ENCODE data around the gene EPM2A.

EPM2A gene

GRCh38 chr6:145631374-145631773 is 103.9 kb downstream of the EPM2A start:
- H3K9me3 ChIP-seq (ENCODE audit: severe bottlenecking): no peaks in the 10 kb centered on the region
- TF ChIP-seq CTCF (IDR thresholded peaks at IDR 0.05; ENCODE audit: low read depth, low read length): no peak
- no peaks in the 10 kb centered on the region for H3K36me3 ChIP-seq
- H3K27me3 ChIP-seq (ENCODE audit: insufficient read depth, low read depth, severe bottlenecking): no peaks in the 10 kb centered on the region
- H3K27ac ChIP-seq: no peak overlapping the region
- no peak overlapping the region for H3K4me3 ChIP-seq (ENCODE audit: low read depth, low read length)
- no peak for DNase-seq

GRCh38 chr6:145630598-145630997 is 104.7 kb downstream of the EPM2A start:
- no peak for TF ChIP-seq CTCF (IDR thresholded peaks at IDR 0.05; ENCODE audit: low read depth, low read length)
- H3K27ac ChIP-seq: no peak overlapping the region
- H3K27me3 ChIP-seq (ENCODE audit: insufficient read depth, low read depth, severe bottlenecking): no peaks in the 10 kb centered on the region
- no peaks in the 10 kb centered on the region for H3K9me3 ChIP-seq (ENCODE audit: severe bottlenecking)
- no peak overlapping the region for H3K4me3 ChIP-seq (ENCODE audit: low read depth, low read length)
- H3K36me3 ChIP-seq: no peaks in the 10 kb centered on the region
- DNase-seq: no peak

DNA sequence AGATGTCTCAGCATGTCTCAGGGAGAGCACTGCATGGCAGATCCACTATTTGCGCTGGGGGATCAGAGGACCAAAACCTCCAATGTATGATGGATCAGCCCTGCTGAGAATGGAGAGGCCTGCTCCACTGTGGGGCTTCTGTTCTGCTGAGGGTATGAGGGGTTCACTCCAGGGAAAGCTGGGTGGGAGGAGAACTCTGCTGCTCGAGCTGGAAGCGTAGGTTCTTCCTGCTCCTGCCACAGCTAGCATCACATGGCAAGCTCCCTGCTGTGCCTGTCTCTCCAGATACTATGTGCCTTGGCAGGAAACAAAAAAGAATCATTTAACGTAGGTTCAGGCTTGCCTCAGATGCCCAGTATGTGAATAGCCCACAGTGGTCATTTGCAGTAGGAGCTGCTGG is 105.8 kb downstream of the EPM2A start:
- H3K27me3 ChIP-seq (ENCODE audit: insufficient read depth, low read depth, severe bottlenecking): no peaks in the 10 kb centered on the region
- H3K4me3 ChIP-seq (ENCODE audit: low read depth, low read length): no peak overlapping the region
- DNase-seq: no peak
- no peak overlapping the region for H3K27ac ChIP-seq
- H3K36me3 ChIP-seq: no peaks in the 10 kb centered on the region
- no peak for TF ChIP-seq CTCF (IDR thresholded peaks at IDR 0.05; ENCODE audit: low read depth, low read length)
- H3K9me3 ChIP-seq (ENCODE audit: severe bottlenecking): no peaks in the 10 kb centered on the region

- H3K9me3 ChIP-seq (ENCODE audit: severe bottlenecking): no peaks in the 10 kb centered on the region
- DNase-seq: no peak
- no peaks in the 10 kb centered on the region for H3K27me3 ChIP-seq (ENCODE audit: insufficient read depth, low read depth, severe bottlenecking)
- H3K4me3 ChIP-seq (ENCODE audit: low read depth, low read length): no peak overlapping the region
- no peak for TF ChIP-seq CTCF (IDR thresholded peaks at IDR 0.05; ENCODE audit: low read depth, low read length)
- H3K36me3 ChIP-seq: no peaks in the 10 kb centered on the region
- no peak overlapping the region for H3K27ac ChIP-seq
Observed at GRCh38 chr6:145627451-145627850, 107.9 kb downstream of the EPM2A start.

- H3K36me3 ChIP-seq: no peaks in the 10 kb centered on the region
- no peak for TF ChIP-seq CTCF (IDR thresholded peaks at IDR 0.05; ENCODE audit: low read depth, low read length)
- no peak overlapping the region for H3K4me3 ChIP-seq (ENCODE audit: low read depth, low read length)
- no peak for DNase-seq
- no peak overlapping the region for H3K27ac ChIP-seq
- H3K27me3 ChIP-seq (ENCODE audit: insufficient read depth, low read depth, severe bottlenecking): no peaks in the 10 kb centered on the region
- no peaks in the 10 kb centered on the region for H3K9me3 ChIP-seq (ENCODE audit: severe bottlenecking)
Observed at GRCh38 chr6:145626857-145627256, 108.5 kb downstream of the EPM2A start.

- Histone ChIP-seq H3K27ac (no peak overlapping the region), H3K36me3 (no peaks in the 10 kb centered on the region), H3K9me3 (ENCODE audit: severe bottlenecking) (no peaks in the 10 kb centered on the region), H3K4me3 (ENCODE audit: low read depth, low read length) (no peak overlapping the region), H3K27me3 (ENCODE audit: insufficient read depth, low read depth, severe bottlenecking) (no peaks in the 10 kb centered on the region)
- DNase-seq: no peak
- no peak for TF ChIP-seq CTCF (IDR thresholded peaks at IDR 0.05; ENCODE audit: low read depth, low read length)
Observed at GRCh38 chr6:145623231-145623630, 112.1 kb downstream of the EPM2A start.

Data from WERI-Rb-1 (cell line).